Nephron (organoid): ENCODE results near the gene ULBP2.

Experiments used
- H3K27ac Mint-ChIP-seq, 3 experiments: 2 replicates each; pipeline ENCODE4 v1.8.0; 2020; ENCODE audit warnings: mixed read lengths in 3 of 3, mild to moderate bottlenecking in 2 of 3, moderate library complexity in 1 of 3
- H3K27me3 Mint-ChIP-seq: 2 replicates; pipeline ENCODE4 v1.8.0; 2021; ENCODE audit warnings: low read depth, mild to moderate bottlenecking, moderate library complexity, mixed read lengths
- H3K36me3 Mint-ChIP-seq: 2 replicates; pipeline ENCODE4 v1.8.0; 2020; ENCODE audit warnings: low read depth, mixed read lengths
- H3K4me1 Mint-ChIP-seq: 2 replicates; pipeline ENCODE4 v1.8.0; 2020; ENCODE audit warnings: mixed read lengths
- H3K4me3 Mint-ChIP-seq, 3 experiments: 2 replicates each; pipeline ENCODE4 v1.8.0; 2020; ENCODE audit warnings: mild to moderate bottlenecking in 3 of 3, mixed read lengths in 3 of 3, moderate library complexity in 2 of 3
- H3K9me3 Mint-ChIP-seq: 2 replicates; pipeline ENCODE4 v1.8.0; 2020; ENCODE audit warnings: mixed read lengths
- TF ChIP-seq, protein P1 (sequence below), 3 experiments: fragments of 200-600 bp; sonication (generic); IDR thresholded peaks; one replicate each; pipeline ENCODE4 v1.5.0; 2021; ENCODE audit warnings: antibody characterized with exemption in 3 of 3; ENCODE audit not compliant: unreplicated experiment in 3 of 3

The ULBP2 gene

DNA sequence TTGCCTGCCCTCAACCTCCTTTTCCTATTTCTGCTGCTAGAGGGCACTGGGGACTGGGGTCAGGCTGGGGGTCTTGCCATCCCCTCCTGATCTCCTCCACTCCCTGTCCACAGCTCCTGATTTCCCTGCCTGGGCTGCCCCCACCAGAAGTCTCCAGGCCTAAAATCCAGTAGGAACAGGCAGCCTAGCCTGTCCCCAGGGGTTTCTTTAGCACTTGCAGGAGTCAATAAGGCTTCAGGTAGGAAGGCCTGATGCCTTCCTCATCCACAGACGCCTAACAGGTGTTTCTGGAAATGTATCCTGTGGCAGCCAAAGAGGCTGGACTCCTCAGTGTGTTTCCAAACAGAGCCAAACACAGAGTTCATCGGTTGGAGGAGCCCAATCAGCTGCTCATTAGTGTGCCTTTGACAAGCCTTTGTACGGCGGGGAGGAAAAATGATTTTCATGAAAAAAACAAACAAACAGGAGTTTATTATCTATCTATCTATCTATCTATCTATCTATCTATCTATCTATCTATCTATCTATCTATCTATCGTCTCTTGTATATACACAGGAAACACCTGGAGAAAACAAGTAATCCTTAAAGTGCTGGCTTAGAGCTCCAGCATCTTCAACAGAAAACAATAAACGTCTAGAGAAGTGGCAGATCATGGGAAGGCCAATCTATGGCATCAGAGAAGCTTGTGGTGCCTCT lies 40.2 kb upstream of the ULBP2 start:
- Mint-ChIP-seq H3K27ac (no peak overlapping the region), H3K27me3 (peaks cover 36% of the 10 kb centered on the region), H3K9me3 (no peaks in the 10 kb centered on the region), H3K4me1 (no peaks in the 10 kb centered on the region), H3K4me3 (no peak overlapping the region), H3K36me3 (no peaks in the 10 kb centered on the region)
- TF ChIP-seq, protein P1, sequence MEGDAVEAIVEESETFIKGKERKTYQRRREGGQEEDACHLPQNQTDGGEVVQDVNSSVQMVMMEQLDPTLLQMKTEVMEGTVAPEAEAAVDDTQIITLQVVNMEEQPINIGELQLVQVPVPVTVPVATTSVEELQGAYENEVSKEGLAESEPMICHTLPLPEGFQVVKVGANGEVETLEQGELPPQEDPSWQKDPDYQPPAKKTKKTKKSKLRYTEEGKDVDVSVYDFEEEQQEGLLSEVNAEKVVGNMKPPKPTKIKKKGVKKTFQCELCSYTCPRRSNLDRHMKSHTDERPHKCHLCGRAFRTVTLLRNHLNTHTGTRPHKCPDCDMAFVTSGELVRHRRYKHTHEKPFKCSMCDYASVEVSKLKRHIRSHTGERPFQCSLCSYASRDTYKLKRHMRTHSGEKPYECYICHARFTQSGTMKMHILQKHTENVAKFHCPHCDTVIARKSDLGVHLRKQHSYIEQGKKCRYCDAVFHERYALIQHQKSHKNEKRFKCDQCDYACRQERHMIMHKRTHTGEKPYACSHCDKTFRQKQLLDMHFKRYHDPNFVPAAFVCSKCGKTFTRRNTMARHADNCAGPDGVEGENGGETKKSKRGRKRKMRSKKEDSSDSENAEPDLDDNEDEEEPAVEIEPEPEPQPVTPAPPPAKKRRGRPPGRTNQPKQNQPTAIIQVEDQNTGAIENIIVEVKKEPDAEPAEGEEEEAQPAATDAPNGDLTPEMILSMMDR (IDR thresholded peaks at IDR 0.05; ENCODE audit: unreplicated experiment in 3 of 3): no peak

DNA sequence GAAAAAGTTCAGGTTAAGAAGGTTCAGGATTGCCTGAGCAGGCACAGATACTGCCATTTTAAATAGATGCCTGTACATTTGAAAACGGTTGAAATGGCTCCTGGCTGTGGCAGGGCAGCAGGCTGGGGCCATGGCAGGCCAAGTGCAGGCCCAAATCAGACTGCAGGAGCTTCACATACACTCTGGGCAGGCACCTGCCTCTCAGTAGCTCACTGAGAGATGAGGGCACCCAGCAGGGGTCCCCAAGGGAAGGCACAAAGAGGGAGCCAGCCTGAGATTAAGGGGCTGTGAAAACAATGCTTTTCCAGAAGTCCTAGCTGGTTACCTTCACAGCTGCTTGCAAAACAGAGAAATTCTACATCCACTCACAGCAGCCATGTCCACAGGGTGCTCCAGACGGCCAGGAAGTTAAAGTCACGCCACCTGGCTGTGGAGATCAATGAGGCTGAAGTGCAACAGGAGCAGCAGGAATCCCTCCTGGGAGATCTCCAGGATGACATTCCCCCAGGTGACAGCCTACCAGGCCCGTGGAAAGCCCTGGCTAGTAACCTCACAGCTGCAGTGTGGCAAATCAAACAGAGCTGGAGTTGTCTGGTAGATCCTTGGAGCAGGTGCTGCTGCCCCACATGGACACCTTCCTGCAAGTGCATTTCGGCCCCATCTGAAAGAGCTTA lies 37.7 kb upstream of the ULBP2 start:
- H3K27me3 Mint-ChIP-seq: peaks cover 40% of the 10 kb centered on the region

DNA sequence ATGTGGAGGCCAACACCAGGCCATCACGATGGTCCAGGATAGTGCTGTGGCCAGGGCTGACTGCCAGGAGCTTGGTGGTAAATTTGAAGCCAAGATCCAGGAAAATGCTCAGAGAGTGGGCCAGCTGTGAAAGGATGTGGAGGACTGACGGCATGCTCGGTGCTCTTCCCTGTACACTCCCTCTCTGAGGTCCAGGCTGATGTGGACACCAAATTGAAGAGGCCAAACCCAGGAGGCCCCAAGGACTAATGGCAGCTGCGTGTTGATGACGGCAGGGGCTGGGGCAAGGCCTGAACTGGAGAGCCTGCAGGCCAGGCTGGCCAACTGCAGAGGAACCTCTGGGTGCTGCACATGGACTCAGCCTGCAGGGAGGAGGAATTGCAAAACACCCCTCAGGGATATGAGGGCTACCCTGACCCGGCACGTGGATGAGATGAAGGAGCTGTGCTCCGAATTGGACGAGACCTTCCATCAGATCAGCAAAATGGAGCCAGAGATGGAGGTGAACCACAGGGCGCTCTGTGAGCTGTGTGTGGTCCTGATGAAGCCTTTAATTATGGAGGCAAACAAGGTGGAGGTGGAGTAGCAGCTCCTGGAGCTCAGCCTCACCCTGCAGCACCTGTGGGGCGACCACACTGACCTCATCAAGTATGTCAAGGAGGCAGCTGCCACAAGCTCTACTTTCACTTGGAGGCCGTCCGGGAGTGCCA lies 37.0 kb upstream of the ULBP2 start:
- TF ChIP-seq, protein P1 (IDR thresholded peaks at IDR 0.05; ENCODE audit: unreplicated experiment in 3 of 3): no peak

More for the DNA sequence above, 37.7 kb upstream of the ULBP2 start:
- TF ChIP-seq, protein P1 (IDR thresholded peaks at IDR 0.05; ENCODE audit: unreplicated experiment in 3 of 3): no peak
- Mint-ChIP-seq H3K4me1 (no peaks in the 10 kb centered on the region), H3K9me3 (peaks cover 13% of the 10 kb centered on the region), H3K36me3 (no peaks in the 10 kb centered on the region), H3K27ac (no peak overlapping the region), H3K4me3 (no peak overlapping the region)

DNA sequence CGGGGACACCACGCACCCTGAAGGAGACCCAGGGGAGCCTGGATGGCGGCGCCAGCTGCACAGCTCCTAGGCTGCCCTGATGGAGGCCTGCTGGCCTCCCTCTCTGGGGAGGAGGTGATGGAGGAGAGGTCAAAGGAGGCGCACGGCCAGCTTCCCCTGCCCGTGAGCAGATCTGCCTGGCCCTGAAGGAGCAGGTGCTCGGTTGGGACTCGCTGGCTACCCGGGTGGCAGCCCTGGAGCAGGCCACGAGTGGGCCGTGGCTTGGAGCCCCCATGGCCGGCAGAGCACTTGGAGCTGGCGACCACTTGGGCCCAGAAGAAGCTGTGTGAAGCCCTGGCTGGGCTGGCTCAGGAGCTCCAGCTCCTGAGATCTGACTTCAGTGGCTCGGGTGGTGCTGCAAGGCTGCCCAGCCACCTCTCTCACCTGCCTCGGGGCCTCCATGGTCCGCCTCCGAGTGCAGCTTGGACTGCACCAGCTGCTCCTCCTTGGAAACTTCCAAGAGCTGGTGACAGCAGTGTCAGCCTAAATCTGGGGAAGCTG lies 36.4 kb upstream of the ULBP2 start:
- TF ChIP-seq, protein P1 (IDR thresholded peaks at IDR 0.05; ENCODE audit: unreplicated experiment in 3 of 3): no peak
- no peaks in the 10 kb centered on the region for H3K36me3 Mint-ChIP-seq
- H3K27ac Mint-ChIP-seq: no peak overlapping the region
- no peak overlapping the region for H3K4me3 Mint-ChIP-seq
- peaks cover 15% of the 10 kb centered on the region for H3K9me3 Mint-ChIP-seq
- peaks cover 38% of the 10 kb centered on the region for H3K27me3 Mint-ChIP-seq
- no peaks in the 10 kb centered on the region for H3K4me1 Mint-ChIP-seq

More for the DNA sequence above, 37.0 kb upstream of the ULBP2 start:
- Mint-ChIP-seq H3K4me1 (no peaks in the 10 kb centered on the region), H3K4me3 (no peak overlapping the region), H3K27ac (no peak overlapping the region), H3K36me3 (no peaks in the 10 kb centered on the region), H3K9me3 (peaks cover 15% of the 10 kb centered on the region), H3K27me3 (peaks cover 37% of the 10 kb centered on the region)

DNA sequence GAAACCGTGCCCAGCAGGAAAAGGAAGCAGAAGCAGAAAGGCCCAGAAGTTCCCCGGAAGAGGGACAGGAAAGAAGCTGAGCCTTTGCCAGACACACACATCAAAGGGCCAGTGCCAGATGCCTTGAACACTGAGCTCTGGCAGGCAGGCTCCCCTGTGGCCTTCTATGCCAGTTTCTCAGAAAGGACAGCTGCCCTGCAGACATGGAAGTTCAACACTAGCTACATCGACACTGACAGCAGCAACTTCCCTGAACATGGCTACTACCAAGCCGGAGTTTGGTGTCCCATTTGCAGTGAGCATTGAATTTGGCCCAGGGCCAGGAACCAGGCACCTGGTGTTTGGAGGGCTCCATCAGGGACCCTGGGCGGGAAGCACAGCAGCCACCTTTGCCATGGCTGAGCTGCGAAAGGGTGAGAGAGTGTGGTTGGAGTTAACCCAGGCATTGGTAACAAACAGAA lies 35.9 kb upstream of the ULBP2 start:
- Mint-ChIP-seq H3K4me3 (no peak overlapping the region), H3K27me3 (peaks cover 37% of the 10 kb centered on the region), H3K9me3 (peaks cover 15% of the 10 kb centered on the region), H3K36me3 (no peaks in the 10 kb centered on the region), H3K27ac (no peak overlapping the region), H3K4me1 (no peaks in the 10 kb centered on the region)
- TF ChIP-seq, protein P1 (IDR thresholded peaks at IDR 0.05; ENCODE audit: unreplicated experiment in 3 of 3): no peak
